K562 (cell line): ENCODE results near the gene ACTL9. TPM values are rescaled to one million over a fixed set of nuclear protein-coding genes. Genes with fewer than 3 reads are reported as not detected.

ENCODE experiments used
- EP300 ChIP-seq: IDR thresholded peaks from 2 replicates; pipeline ENCODE4 v1.6.1; 2012; ENCODE audit warnings: low read length, improper control_type of control experiment
- KHSRP ChIP-seq: fragments of 450-650 bp; IDR thresholded peaks from 2 replicates; pipeline ENCODE4 v1.6.1; 2017
- L3MBTL2 ChIP-seq: fragments of 450-650 bp; IDR thresholded peaks from 2 replicates; pipeline ENCODE4 v1.6.1; 2016; ENCODE audit warnings: mild to moderate bottlenecking, moderate library complexity
- MTA3 ChIP-seq: fragments of 450-650 bp; formaldehyde crosslinking; IDR thresholded peaks from 2 replicates; pipeline ENCODE4 v1.6.1; 2017; ENCODE audit warnings: mild to moderate bottlenecking, borderline replicate concordance
- NCOA4 ChIP-seq: fragments of 450-650 bp; IDR thresholded peaks from 2 replicates; pipeline ENCODE4 v1.6.1; 2018; ENCODE audit warnings: mild to moderate bottlenecking; ENCODE audit not compliant: partially characterized antibody
- SMARCA4 ChIP-seq: fragments of 450-650 bp; IDR thresholded peaks from 2 replicates; pipeline ENCODE4 v1.6.1; 2016
- SMC3 ChIP-seq: conservative IDR thresholded peaks from 2 replicates; pipeline ENCODE4 v1.6.1; 2011; ENCODE audit warnings: low read depth, low read length, improper control_type of control experiment; ENCODE audit not compliant: insufficient read depth
- SOX6 ChIP-seq: fragments of 450-650 bp; IDR thresholded peaks from 2 replicates; pipeline ENCODE4 v1.6.1; 2014; ENCODE audit warnings: mild to moderate bottlenecking
- TAL1 ChIP-seq: fragments of 450-650 bp; IDR thresholded peaks from 2 replicates; pipeline ENCODE4 v1.6.1; 2016; ENCODE audit warnings: mild to moderate bottlenecking
- TEAD4 ChIP-seq, 2 experiments: sonication (generic) in 1 of 2; formaldehyde crosslinking in 1 of 2; IDR thresholded peaks; 2 replicates each; pipeline versions ENCODE4 v1.6.1 to v1.8.0; 2012 to 2022; ENCODE audit warnings: borderline replicate concordance in 1 of 2, inconsistent platforms in 1 of 2, low read length in 1 of 2, mild to moderate bottlenecking in 1 of 2, missing genetic modification reagents in 1 of 2
- ZBTB7A ChIP-seq: IDR thresholded peaks from 2 replicates; pipeline ENCODE4 v1.6.1; 2011; ENCODE audit warnings: low read depth, mild to moderate bottlenecking, low read length, moderate library complexity, borderline replicate concordance; ENCODE audit not compliant: control insufficient read depth
- ZNF146 ChIP-seq: IDR thresholded peaks from one replicate; pipeline ENCODE4 v1.6.1; 2018; ENCODE audit warnings: missing compliant biosample characterization; ENCODE audit not compliant: unreplicated experiment
- polyA plus RNA-seq, 8 experiments: library from polyadenylated mRNA; depleted of rRNA in 4 of 8; stranded (reverse) in 5 of 8; unstranded in 3 of 8; fragments of >200 nt; fragmentation: Nextera tagmentation in 2 of 8; fragmentation: Illumina TruSeq in 1 of 8; extraction: Ambion mirVana in 2 of 8; extraction: Trizol in 1 of 8; gene quantifications; 2 replicates each; pipeline versions ENCODE4 v1.2.1 to v1.2.3, GENCODE V29; 2011 to 2014; ENCODE audit warnings: inconsistent platforms in 1 of 8, missing spikeins in 1 of 8
- total RNA-seq, 7 experiments: library from RNA; depleted of rRNA in 6 of 7; stranded (reverse); fragments of >200 nt in 6 of 7; fragmentation: Illumina TruSeq in 2 of 7; extraction: Trizol in 2 of 7; gene quantifications; 2 replicates each; pipeline versions ENCODE4 v1.2.1 to v1.2.3, GENCODE V29; 2011 to 2021; ENCODE audit warnings: low replicate concordance in 1 of 7
- TF ChIP-seq, protein P1 (sequence below): fragments of 200-800 bp; sonication (Bioruptor generic); IDR thresholded peaks from 2 replicates; pipeline ENCODE4 v1.6.1; 2017; ENCODE audit warnings: missing genetic modification characterization, missing compliant biosample characterization
- TF ChIP-seq, protein P2 (sequence below): fragments of 450-650 bp; IDR thresholded peaks from 2 replicates; pipeline ENCODE4 v1.6.1; 2016; ENCODE audit warnings: borderline replicate concordance
- TF ChIP-seq, protein P3 (sequence below): fragments of 250-450 bp; sonication (Bioruptor Pico); IDR thresholded peaks from 2 replicates; pipeline ENCODE4 v1.5.0; 2020; ENCODE audit warnings: mild to moderate bottlenecking, borderline replicate concordance
- TF ChIP-seq, protein P4 (sequence below): fragments of 450-650 bp; formaldehyde crosslinking; IDR thresholded peaks from 2 replicates; pipeline ENCODE4 v1.4.0; 2022; ENCODE audit warnings: mild to moderate bottlenecking, moderate library complexity
- TF ChIP-seq, protein P5 (sequence below): fragments of 250-450 bp; sonication (Bioruptor Pico); IDR thresholded peaks from 2 replicates; pipeline ENCODE4 v1.5.1; 2021; ENCODE audit warnings: mild to moderate bottlenecking

The ACTL9 gene
- total and polyA plus RNA-seq, 9 of the 15 experiments (the other 6 are each of a cell fraction or from before 2014, with no cell fraction given): not detected

DNA sequence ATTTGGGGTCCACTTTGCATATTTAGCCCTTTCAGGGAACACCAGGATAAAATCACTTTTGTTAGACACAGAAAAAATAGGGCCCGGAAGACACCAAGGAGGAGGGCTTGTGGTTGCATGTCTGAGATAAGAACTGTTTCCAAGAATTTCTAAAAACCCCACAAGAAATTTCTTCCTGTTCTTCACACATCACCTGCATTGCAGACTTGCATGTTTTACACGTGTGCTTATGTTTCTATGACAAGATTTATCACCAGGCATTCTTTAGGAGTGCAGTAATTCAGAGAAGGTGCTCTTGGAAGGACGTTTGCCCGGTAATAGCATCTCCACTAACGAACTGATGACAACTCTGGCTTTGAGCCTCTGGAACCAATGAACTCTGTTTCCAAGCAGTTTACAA lies 7.1 kb upstream of the ACTL9 start (continued):
- TF ChIP-seq TEAD4 (IDR thresholded peaks at IDR 0.05; ENCODE audit: low read length): peak; percentile 49; the same call in 1 of the 2 replicates
- no peak for TF ChIP-seq TEAD4 (CRISPR knock-in tag; IDR thresholded peaks at IDR 0.05; ENCODE audit: borderline replicate concordance)
- TF ChIP-seq KHSRP: no peak
- TF ChIP-seq SOX6: peak; percentile 74
- TF ChIP-seq MTA3: no peak
- TF ChIP-seq SMC3: no peak
- TF ChIP-seq, protein P1, sequence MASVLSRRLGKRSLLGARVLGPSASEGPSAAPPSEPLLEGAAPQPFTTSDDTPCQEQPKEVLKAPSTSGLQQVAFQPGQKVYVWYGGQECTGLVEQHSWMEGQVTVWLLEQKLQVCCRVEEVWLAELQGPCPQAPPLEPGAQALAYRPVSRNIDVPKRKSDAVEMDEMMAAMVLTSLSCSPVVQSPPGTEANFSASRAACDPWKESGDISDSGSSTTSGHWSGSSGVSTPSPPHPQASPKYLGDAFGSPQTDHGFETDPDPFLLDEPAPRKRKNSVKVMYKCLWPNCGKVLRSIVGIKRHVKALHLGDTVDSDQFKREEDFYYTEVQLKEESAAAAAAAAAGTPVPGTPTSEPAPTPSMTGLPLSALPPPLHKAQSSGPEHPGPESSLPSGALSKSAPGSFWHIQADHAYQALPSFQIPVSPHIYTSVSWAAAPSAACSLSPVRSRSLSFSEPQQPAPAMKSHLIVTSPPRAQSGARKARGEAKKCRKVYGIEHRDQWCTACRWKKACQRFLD (CRISPR knock-in tag): no peak
- no peak for TF ChIP-seq NCOA4
- TF ChIP-seq, protein P2, sequence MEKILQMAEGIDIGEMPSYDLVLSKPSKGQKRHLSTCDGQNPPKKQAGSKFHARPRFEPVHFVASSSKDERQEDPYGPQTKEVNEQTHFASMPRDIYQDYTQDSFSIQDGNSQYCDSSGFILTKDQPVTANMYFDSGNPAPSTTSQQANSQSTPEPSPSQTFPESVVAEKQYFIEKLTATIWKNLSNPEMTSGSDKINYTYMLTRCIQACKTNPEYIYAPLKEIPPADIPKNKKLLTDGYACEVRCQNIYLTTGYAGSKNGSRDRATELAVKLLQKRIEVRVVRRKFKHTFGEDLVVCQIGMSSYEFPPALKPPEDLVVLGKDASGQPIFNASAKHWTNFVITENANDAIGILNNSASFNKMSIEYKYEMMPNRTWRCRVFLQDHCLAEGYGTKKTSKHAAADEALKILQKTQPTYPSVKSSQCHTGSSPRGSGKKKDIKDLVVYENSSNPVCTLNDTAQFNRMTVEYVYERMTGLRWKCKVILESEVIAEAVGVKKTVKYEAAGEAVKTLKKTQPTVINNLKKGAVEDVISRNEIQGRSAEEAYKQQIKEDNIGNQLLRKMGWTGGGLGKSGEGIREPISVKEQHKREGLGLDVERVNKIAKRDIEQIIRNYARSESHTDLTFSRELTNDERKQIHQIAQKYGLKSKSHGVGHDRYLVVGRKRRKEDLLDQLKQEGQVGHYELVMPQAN: no peak
- TF ChIP-seq, protein P3, sequence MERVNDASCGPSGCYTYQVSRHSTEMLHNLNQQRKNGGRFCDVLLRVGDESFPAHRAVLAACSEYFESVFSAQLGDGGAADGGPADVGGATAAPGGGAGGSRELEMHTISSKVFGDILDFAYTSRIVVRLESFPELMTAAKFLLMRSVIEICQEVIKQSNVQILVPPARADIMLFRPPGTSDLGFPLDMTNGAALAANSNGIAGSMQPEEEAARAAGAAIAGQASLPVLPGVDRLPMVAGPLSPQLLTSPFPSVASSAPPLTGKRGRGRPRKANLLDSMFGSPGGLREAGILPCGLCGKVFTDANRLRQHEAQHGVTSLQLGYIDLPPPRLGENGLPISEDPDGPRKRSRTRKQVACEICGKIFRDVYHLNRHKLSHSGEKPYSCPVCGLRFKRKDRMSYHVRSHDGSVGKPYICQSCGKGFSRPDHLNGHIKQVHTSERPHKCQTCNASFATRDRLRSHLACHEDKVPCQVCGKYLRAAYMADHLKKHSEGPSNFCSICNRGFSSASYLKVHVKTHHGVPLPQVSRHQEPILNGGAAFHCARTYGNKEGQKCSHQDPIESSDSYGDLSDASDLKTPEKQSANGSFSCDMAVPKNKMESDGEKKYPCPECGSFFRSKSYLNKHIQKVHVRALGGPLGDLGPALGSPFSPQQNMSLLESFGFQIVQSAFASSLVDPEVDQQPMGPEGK (CRISPR knock-in tag): no peak
- TF ChIP-seq L3MBTL2: peak; percentile 82
- TF ChIP-seq ZNF146 (CRISPR knock-in tag): no peak
- TF ChIP-seq TAL1: peak; percentile 14; the same call in 1 of the 2 replicates
- TF ChIP-seq SMARCA4: peak; percentile 51; the same call in 1 of the 2 replicates
- TF ChIP-seq ZBTB7A: no peak
- TF ChIP-seq EP300: peak; percentile 28; the same call in 1 of the 2 replicates
- TF ChIP-seq, protein P4, sequence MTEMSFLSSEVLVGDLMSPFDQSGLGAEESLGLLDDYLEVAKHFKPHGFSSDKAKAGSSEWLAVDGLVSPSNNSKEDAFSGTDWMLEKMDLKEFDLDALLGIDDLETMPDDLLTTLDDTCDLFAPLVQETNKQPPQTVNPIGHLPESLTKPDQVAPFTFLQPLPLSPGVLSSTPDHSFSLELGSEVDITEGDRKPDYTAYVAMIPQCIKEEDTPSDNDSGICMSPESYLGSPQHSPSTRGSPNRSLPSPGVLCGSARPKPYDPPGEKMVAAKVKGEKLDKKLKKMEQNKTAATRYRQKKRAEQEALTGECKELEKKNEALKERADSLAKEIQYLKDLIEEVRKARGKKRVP (CRISPR knock-in tag): 0 out of 2 replicates have a peak, but pooled peaks have one; percentile 9
- TF ChIP-seq, protein P5, sequence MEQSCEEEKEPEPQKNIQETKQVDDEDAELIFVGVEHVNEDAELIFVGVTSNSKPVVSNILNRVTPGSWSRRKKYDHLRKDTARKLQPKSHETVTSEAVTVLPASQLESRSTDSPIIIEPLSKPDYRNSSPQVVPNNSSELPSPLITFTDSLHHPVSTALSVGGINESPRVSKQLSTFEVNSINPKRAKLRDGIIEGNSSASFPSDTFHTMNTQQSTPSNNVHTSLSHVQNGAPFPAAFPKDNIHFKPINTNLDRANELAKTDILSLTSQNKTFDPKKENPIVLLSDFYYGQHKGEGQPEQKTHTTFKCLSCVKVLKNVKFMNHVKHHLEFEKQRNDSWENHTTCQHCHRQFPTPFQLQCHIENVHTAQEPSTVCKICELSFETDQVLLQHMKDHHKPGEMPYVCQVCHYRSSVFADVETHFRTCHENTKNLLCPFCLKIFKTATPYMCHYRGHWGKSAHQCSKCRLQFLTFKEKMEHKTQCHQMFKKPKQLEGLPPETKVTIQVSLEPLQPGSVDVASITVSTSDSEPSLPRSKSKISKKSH (CRISPR knock-in tag): no peak
